ENCODE measurements around the gene SLC25A40. TPM values are rescaled to one million over a fixed set of nuclear protein-coding genes. Genes with fewer than 3 reads are reported as not detected.

The SLC25A40 gene
- polyA plus RNA-seq, 12 donors, result 11.8 to 28.0 (median 16.8) TPM; not detected in 1

GRCh38 chr7:87797798-87798403 lies 78.3 kb downstream of the SLC25A40 start:
- DNase-seq, result peak; percentile 38

- no peak for DNase-seq
These were observed 78.8 kb downstream of the SLC25A40 start for GRCh38 chr7:87797395-87797794.

DNA sequence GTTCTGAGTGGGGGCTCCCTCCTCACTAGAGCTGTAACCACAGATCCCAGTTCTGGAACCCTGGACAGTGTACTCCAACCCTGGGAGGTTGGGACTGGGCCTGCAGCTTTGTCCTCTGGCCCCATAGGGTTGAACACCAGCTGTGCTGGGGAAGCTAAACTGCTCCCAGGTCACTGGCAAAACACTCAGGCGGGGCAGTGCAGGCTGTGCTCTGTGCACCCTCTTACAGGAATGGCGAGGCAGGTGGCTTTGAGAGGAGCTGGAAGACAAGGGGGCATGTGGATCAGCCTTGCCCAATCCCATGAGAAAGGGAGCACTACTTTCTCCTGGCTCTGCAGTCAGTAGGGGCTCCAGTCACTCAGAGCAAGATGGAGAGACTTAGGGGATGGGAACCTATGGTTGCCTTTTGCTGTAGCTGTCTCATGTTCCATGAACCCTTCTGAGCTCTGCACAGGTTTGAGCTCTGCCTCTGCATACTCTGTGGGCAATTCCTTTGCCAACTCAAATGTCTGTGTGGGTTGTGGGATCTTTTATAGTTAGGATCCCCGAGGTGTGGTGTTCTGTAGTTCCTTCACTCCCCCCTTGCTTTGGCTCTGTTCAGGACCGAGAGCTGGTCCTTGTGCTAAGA lies 90.7 kb downstream of the SLC25A40 start:
- no peak for DNase-seq

DNA sequence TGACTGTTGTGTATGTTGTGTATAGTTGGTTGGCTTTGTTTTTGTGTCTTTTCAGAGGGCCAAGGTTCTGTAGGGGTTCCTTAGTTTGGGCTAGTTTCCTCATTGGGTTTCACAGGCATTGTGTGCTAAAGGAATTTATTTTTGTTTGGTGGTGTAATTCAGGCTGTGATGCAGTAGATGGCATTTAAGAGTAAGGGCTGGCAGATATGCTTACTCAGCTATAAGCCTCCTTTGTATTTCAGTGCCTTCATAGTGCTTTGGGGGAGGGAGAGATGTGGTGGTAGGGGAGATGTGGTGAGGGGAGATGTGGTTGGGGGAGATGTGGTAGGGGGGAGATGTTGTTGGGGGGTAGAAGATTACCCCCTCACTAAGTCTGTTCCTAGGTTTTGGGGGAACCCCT lies 91.7 kb downstream of the SLC25A40 start:
- no peak for DNase-seq

Other genes with a start within 250 kb of the SLC25A40 start
- under 1 TPM in 10 of 12 donors, not detected in 2; 0.12 to 0.69 (median 0.33) TPM for gene RUNDC3B, start 248.0 kb downstream of the SLC25A40 start, polyA plus RNA-seq (ENCODE audit: insufficient read length in 12 of 12)
- gene DBF4, start 133 bp upstream of the SLC25A40 start, polyA plus RNA-seq (ENCODE audit: insufficient read length in 12 of 12), result 10 to 100 TPM in 10 of 12 donors, 1 to 10 TPM in 1, not detected in 1; 8.4 to 22.2 (median 13.2) TPM
- 10 to 100 TPM in 10 of 12 donors, 1 to 10 TPM in 1, not detected in 1; 7.9 to 31.6 (median 14.6) TPM for gene ADAM22, start 57.9 kb upstream of the SLC25A40 start, polyA plus RNA-seq (ENCODE audit: insufficient read length in 12 of 12)